Measurements from ENCODE around the gene TRIM14.
A peak's percentile ranks its signal among the peaks of the same experiment; 100 is the strongest.

Gene TRIM14

DNA sequence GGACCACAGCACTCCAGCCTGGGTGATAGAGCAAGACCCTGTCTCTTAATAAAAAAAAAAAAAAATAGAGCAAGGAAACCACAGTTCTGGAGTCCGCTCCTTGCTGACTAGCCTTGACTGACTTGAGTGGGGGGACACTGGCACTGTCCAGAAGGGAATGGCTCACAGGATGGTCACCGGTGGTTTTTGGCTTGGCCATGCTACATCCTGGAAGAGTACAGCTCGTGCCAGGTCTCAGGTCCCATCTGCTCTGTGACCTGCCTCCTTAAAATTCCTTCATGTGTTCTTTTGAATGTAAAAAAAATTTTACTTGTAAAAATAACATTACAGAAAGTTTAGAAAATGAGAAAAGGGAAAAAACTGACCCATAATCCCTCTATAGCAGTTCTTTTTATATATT is 56.9 kb downstream of the TRIM14 start:
- peak overlapping the region; percentile 34; the same call in 1 of the 2 replicates for H3K27ac ChIP-seq
- TF ChIP-seq CTCF (conservative IDR thresholded peaks at IDR 0.05): no peak

- H3K27ac ChIP-seq: peak overlapping the region; percentile 78
- TF ChIP-seq CTCF (conservative IDR thresholded peaks at IDR 0.05): no peak
Measured at GRCh38 chr9:98057138-98057799, 61.8 kb downstream of the TRIM14 start.

DNA sequence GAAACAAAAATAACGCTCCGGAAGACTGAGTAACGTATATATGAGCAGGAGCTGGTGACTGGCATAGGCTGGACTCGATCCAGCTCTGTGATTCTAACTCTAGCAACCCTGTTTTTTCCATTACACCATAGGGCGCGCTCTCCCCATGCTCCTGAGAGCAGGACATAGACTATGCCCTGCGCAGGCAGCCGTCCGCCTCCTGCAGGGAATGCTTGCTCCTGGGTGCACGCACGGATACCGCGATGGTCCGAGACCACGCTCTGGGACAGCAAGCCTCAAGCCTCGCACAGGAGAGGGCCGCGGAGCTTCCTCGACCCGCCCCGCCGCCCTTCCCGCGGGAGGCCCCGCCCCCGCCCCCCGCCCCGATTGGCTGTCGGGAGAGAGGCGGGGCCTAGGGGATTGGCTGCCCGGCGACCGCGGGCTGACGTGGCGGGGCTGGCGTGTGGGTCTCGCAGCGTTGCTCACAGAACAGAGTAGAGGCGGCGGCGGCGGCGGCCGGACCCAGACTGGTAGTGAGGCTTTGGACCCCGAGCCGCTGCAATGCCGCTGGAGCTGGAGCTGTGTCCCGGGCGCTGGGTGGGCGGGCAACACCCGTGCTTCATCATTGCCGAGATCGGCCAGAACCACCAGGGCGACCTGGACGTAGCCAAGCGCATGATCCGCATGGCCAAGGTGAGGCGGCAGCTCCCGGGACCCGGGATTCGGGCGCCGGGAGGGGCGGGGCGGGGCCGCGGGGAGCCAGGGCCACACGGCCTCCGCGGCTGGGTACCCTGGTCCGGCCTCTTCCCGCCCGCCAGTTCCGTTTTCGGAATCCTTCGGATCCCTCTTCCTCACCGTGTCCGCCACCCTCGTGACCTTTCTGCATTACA is 62.5 kb downstream of the TRIM14 start, which contains the start of gene NANS:
NANS (plus strand) TSS at position 464 of the 869 bp plus-strand sequence; CDS start at position 541, 77 bp downstream.
- no peak for TF ChIP-seq CTCF (conservative IDR thresholded peaks at IDR 0.05)

GRCh38 chr9:98054376-98054951 is 64.6 kb downstream of the TRIM14 start:
- no peak for TF ChIP-seq CTCF (conservative IDR thresholded peaks at IDR 0.05)
- H3K27ac ChIP-seq: no peak overlapping the region

More for the DNA sequence above, 62.5 kb downstream of the TRIM14 start, which contains the start of gene NANS:
- H3K27ac ChIP-seq: peak within 1 kb of the TSS; percentile 78

- H3K27ac ChIP-seq: no peak overlapping the region
- no peak for TF ChIP-seq CTCF (conservative IDR thresholded peaks at IDR 0.05)
Measured at GRCh38 chr9:98050351-98050750, 68.7 kb downstream of the TRIM14 start.

DNA sequence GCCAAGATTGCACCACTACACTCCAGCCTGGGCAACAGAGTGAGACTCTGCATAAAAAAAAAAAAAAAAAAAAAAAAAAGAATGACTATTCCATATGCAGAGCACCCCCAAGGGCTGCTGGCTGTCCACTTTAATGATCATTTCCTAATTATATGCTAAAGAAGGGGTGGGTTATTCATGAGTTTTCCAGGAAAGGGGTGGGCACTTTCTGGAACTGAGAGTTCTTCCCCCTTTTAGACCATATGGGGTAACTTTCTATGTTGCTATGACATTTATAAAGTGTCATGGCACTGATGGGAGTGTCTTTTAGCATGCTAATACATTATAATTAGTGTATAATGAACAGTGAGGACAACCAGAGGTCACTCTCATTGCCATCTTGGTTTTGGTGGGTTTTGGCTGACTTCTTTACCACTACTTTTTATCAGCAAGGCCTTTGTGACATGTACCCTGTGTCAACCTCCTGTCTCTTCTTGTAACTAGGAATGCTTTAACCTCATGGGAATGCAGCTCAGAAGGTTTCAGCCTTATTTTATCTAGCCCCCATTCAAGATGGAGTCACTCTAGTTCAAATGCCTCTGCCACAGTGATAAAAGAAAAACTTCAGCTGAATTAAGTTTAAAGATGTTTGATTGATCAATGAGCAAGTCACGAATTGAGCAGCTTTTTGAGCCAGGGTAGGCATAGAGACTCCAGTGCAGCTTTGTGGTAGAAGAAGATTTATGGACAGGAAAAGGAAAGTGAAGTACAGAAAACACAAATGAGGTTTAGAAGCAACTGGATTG is 69.5 kb downstream of the TRIM14 start:
- TF ChIP-seq CTCF (conservative IDR thresholded peaks at IDR 0.05): no peak
- no peak overlapping the region for H3K27ac ChIP-seq

All from VCaP (cell line).